ENCODE data around the gene FCHO2.
"Not testable (repeated sequence)": the region's sequence is repeated elsewhere in the genome, so short reads cannot be mapped to it uniquely, and the experiment has no call there.

The FCHO2 gene

DNA sequence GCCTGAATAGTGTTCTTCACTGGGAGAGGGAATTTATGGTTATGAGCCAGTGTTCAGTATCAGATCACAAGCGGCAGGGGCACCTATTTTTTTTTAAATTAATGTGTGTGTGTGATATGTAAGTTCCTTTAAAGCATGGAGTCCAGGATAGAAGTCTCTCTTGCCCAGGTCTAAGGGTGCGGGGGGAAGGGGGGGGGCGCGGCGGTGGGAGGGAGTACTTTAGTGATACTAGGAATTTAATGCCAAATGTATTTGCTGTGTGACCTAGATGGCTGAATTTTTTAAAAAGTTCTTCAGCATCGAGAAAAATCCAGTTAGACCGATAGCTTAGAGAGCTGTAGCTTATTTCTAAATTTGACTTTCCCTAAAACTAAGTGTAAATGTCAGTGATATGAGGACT, 1.5 kb upstream of the FCHO2 start:
- DNase-seq: no peak
- intact Hi-C loops (cut with DNase I): loop anchor here (10.0 kb wide), 2 partner anchors 100 to 130 kb away; no protein-coding TSS in a partner anchor

DNA sequence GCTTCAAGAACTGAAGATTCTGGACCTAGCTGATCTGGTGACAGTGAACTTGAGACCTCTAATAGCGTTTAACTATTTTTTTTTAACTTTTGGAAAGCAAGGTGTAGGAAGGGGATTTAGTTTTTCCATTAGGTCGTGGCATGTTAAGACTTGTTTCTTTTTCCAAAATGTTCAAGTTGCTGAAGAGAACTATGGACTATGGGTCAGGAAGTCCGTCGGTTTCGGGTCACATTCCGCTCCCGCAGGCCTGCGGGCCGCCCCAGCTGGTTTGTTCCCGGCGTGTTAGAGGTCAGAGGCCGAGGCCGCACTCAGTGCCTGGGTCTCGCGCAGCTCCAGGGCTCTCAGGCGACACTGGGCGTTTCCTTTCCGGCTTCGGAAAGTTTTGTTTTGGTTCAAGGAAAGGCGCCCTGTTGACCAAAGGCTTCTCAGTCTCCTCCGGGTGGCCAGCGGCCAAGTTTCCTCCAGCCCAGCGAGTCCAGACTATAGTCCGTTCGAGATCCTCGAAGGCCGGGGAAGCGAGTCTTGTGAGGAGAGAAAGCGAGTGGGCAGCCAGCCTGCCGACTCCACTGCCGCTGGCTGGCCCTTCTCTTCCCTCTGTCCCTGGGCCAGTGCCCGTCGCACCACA, 586 bp upstream of the FCHO2 start:
- DNase-seq: no peak
- intact Hi-C loops (cut with DNase I): loop anchor here (10.0 kb wide), 2 partner anchors 100 to 130 kb away; no protein-coding TSS in a partner anchor

DNA sequence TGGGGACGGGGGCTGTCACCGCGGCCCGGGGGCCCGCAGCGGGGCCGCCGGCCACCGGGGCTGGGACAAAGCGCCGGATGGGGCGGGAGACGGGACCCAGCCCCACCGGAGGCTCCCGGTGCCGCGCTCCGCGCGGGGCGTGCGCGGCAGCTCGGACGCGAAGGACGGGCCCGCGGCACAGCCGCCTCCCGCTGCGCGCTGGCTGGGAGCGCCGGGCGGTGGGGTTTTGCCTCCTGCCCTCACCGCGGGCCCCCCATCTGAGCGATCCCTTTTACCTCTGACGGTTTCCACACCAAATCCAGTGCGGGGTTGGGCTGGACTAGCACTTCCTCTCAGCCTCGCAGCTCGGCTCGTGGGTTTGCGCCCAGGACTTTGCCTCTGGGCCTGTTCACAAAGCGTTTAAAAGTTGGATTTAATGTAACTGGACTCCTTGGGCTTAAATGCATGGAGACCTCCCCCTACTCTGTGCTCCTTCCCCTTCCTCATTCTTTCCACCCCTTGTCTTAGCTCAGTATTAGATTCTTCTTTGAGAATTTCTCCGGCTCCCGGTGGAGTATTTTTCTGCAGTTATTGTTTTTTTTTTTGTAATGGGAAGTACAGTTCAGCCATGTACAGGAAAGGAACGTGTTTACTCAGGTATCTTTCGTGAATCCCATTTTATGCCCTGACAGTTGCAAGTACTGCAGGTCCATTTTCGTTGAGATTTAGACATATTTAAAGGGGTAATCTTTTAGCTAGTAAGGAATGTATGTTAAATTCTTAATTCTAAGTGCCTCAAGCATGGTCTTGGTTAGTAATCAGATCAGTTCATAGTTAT, 691 bp downstream of the FCHO2 start:
- DNase-seq: peak; percentile 18 to 76 (median 49)
- intact Hi-C loops (cut with DNase I): loop anchor here (10.0 kb wide), 2 partner anchors 102 to 128 kb away; no protein-coding TSS in a partner anchor

DNA sequence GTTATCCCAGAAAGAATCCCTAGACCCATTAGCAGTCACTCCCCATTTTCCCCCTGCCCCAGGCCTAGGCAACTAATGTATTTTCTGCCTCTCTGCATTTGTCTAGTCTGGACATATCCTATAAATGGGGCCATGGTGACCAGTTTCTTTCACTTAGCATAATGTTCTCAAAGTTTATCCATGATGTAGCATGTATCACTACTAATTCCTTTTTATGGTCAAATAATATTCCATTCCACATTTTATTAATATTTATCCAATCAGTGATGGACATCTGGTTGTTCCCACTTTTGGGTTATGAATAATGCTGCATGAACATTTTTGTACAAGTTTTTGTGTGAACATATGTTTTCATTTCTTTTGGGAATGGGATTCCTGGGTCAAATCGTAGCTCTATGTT, 1.5 kb downstream of the FCHO2 start:
- DNase-seq: no peak
- intact Hi-C loops (cut with DNase I): loop anchor here (10.0 kb wide), 2 partner anchors 103 to 127 kb away; no protein-coding TSS in a partner anchor

DNA sequence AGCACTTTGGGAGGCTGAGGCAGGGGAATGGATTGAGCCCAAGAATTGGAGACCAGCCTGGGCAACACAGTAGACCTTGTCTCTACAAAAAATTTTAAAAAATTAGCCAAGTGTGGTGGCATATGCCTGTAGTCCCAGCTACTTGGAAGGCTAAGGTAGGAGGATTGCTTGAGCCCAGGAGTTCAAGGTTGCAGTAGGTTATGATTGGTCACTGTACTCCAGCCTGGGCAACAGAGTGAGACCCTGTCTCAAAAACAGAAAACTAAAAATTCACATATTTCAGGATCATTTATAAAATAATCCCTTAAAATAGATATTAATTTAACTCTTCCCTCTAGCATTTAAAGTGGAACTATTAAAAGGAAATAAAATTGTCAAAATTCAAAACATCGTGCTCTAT, 3.4 kb downstream of the FCHO2 start:
- DNase-seq: no peak
- intact Hi-C loops (cut with DNase I): loop anchor here (10.0 kb wide), 2 partner anchors 104 to 126 kb away; no protein-coding TSS in a partner anchor

DNA sequence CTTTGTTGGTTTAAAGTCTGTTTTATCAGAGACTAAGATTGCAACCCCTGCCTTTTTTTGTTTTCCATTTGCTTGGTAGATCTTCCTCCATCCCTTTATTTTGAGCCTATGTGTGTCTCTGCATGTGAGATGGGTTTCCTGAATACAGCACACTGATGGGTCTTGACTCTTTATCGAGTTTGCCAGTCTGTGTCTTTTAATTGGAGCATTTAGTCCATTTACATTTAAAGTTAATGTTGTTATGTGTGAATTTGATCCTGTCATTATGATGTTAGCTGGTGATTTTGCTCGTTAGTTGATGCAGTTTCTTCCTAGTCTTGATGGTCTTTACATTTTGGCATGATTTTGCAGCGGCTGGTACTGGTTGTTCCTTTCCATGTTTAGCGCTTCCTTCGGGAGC, 18.6 kb downstream of the FCHO2 start:
- intact Hi-C loops (cut with DNase I); DNase-seq: not testable (repeated sequence)

DNA sequence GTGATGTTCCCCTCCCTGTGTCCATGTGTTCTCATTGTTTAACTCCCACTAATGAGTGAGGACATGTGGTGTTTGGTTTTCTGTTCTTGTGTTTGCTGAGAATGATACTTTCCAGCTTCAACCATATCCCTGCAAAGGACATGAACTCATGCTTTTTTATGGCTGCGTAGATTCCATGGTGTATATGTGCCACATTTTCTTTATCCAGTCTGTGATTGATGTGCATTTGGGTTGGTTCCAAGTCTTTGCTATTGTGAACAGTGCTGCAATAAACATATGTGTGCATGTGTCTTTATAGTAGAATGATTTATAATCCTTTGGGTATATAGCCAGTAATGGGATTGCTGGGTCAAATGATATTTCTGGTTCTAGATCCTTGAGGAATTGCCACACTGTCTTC, 21.0 kb downstream of the FCHO2 start:
- intact Hi-C loops (cut with DNase I): not testable (repeated sequence)

DNA sequence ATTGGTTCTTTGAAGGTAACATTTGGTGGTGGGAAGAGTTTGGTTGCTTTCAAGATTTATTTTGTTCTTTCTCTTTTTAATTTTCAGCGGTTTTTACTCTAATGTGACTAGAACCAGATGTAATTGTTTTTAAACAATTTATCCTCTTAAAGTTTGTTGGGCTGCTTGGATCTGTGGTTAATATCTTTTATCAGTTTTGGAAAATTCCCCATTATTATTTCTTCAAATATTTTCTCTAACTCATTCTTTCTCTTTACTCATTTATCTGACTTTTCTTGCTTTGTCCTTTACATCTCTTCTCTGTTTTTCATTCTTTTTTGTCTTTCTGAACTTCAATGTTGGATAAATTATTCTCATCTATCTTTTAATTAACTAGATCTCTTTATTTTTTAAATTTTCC, 29.9 kb downstream of the FCHO2 start:
- no peak for DNase-seq
- intact Hi-C loops (cut with DNase I): no loop called here

More for the DNA sequence above, 21.0 kb downstream of the FCHO2 start:
- not testable (repeated sequence) for DNase-seq

DNA sequence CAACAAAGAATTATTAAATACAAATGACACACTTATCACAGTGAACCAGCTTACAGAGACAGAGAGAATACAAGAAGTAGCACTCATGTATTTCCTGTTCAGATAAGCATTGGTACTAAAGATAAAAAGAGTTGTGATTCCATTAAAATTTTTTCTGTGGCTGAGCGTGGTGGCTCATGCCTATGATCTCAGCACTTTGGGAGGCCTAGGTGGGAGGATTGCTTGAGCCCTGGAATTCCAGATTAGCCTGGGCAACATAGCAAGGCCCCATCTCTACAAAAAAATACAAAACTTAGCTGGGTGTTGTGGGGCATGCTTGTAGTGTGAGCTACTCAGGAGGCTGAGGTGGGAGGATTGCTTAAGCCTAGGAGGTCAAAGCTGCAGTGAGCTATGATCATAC, 32.9 kb downstream of the FCHO2 start:
- intact Hi-C loops (cut with DNase I): no loop called here
- no peak for DNase-seq

DNA sequence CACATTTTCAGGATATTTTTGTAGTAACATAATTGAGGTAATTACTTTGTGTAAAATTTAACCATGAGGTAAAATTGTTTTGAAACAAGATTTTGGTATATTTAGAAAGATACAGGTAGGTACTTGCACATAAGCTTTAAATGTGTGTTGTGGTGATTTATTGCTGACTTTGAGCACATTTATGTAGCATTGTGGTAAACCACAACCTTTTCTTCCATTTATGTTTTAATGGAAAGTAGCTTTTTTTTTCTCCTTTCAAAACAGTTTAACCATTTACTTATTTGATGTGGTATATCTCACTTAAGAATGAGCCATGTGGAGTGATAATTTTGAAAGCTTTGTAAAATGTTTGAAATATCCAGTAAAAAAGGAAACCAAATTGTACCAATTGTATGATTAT, 35.6 kb downstream of the FCHO2 start:
- intact Hi-C loops (cut with DNase I): no loop called here
- no peak for DNase-seq

DNA sequence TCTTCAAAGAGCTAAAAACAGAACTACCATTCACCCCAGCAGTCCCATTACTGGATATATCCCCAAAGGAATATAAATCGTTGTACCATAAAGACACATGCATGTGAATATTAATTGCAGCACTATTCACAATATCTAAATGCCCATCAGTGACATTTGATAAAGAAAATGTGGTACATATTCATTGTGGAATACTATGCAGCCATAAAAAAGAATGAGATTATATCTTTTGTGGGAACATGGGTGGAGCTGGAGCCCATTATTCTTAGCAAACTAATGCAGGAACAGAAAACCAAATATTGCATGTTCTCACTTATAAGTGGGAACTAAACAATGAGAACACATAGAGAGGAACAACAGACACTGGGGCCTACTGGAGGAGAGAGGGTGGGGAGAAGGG, 38.7 kb downstream of the FCHO2 start:
- intact Hi-C loops (cut with DNase I): no loop called here
- DNase-seq: no peak

DNA sequence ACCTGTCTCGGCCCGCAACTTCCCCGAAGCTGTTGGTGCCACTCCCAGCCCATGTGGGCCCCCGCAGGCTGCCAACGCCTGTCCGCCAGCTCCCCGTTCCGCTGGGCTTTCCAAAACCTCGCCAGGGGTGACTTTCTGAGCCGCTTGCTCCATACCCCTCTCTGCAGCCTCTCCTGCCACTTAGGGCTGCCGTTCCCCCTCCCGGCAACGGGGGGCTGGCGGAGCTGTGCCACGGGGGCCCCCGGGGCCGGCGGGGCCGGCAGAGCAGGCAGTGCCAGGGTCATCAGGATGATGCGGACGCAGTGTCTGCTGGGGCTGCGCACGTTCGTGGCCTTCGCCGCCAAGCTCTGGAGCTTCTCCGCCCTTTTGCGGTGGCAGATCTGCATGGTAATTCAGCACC, 40.8 kb downstream of the FCHO2 start:
- intact Hi-C loops (cut with DNase I): no loop called here
- no peak for DNase-seq

DNA sequence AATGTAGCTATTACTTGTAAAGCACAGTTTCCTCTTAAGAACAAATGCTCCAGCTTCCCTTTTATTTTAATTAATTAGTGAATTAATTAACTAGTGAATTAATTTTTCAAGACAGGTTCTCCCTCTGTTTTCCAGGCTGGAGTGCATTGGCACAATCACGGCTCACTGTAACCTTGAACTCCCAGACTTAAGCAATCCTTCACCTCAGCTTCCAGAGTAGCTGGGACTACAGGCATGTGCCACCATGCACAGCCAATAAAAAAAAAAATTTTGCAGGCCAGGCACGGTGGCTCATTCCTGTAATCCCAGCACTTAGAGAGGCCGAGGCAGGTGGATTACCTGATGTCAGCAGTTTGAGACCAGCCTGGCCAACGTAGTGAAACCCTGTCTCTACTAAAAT, 44.1 kb downstream of the FCHO2 start:
- no peak for DNase-seq
- intact Hi-C loops (cut with DNase I): no loop called here

DNA sequence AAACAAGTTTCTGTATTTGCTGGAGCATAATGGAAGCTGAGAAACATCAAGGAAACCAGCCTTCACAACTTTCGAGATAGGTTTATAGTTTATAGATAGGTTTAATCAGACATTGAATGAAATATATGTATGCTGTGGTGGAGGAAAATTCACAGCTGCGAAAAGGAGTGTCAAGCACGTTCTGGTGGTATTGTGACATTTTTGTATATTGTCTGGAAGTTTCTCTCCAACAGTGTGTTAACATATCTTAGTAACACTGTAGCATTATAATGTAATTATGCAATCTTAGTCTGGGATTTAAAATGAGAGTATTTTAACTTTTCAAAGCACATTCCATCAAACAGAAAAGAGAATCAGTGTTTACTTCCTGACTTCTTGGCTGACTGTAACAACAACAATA, 50.0 kb downstream of the FCHO2 start:
- intact Hi-C loops (cut with DNase I): no loop called here
- no peak for DNase-seq

DNA sequence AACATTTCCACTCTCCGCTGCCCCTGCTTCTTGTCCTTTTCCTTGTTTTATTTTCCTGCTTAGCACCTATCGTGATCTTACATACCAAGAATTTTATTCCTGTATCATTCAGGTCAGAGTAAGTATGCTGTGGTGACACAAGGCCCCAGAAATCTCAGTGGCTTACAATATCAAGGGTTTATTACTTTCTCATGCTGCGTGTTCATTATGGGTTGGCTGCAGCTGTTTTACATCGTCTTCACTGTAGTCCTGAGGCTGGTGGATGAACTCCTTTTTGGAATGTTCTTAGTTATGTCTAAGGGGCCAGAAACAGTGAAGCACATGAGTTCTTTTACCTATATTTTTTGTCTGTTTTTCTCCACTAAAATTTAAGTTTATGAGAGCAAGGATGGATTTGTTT, 51.2 kb downstream of the FCHO2 start:
- no peak for DNase-seq
- intact Hi-C loops (cut with DNase I): no loop called here

DNA sequence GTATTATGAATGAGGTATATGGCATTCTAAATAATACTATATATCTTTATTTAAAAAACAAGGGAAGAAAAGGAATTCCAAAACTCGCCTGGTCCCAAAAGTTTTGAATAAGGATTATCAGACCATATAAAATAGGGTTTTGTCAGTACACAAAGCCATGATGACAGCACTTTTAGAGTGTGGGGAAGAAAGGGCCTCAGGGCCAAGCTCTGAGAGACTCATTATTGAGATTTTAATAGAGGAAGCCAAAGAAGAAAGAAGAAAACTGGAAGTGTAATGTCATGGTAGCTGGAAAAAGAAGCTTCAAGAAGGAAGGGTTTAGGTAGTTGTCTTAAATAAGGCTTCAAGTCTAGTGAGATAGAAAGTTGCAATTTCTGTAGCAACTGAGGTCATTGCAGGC, 53.0 kb downstream of the FCHO2 start:
- intact Hi-C loops (cut with DNase I): no loop called here

DNA sequence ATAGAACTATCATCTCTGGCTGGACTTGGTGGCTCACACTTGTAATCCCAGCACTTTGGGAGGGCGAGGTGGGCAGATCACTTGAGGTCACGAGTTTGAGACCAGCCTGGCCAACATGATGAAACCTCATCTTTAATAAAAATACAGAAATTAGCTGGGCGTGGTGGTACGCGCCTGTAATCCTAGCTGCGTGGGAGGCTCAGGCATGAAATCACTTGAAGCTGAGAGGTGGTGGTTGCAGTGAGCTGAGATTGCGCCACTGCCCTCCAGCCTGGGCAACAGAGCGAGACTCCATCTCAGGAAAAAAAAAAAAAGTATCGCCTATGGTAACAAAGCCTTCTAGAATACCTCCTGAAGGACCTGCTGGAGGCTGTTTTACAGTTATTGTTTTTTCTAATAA, 55.8 kb downstream of the FCHO2 start:
- DNase-seq; intact Hi-C loops (cut with DNase I): not testable (repeated sequence)

More for the DNA sequence above, 53.0 kb downstream of the FCHO2 start:
- DNase-seq: no peak

DNA sequence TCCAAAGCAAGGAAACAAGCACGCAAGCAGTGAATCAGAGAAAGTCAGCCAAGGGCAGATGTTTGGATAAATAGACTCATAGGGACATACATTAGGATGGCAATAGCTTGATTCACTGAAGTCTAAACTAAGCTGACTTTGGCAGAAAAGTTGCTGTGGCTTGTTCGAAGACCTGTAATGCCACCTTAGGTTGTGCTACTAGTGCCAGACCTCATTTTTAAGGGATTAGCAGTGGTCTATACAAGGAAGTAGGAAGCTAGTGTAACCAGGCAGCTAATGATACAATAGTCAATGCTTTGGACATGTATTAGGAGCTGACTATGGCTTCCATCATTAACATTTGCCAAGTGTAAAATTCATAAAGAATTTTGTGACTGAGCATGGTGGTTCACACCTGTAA, 63.1 kb downstream of the FCHO2 start:
- intact Hi-C loops (cut with DNase I): no loop called here
- no peak for DNase-seq

DNA sequence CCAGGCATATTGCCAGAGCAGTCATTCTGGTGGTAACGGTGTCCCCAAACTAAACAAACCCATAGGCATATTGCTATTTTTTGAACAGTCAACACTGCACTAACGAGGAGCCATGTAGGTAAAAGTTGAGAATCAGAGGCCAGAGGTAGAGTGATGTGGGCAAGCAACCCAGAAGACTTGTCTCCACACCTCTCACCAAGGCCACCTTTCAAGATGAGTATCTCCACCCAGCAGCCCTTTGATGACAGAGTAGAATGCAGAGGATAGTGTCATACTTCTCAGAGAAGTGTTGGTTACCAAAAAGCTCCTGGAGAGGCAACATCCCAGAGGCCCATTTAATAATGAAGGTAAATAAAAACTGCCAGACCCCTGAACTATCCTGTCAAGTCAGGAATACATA, 63.9 kb downstream of the FCHO2 start:
- intact Hi-C loops (cut with DNase I): no loop called here
- DNase-seq: no peak

DNA sequence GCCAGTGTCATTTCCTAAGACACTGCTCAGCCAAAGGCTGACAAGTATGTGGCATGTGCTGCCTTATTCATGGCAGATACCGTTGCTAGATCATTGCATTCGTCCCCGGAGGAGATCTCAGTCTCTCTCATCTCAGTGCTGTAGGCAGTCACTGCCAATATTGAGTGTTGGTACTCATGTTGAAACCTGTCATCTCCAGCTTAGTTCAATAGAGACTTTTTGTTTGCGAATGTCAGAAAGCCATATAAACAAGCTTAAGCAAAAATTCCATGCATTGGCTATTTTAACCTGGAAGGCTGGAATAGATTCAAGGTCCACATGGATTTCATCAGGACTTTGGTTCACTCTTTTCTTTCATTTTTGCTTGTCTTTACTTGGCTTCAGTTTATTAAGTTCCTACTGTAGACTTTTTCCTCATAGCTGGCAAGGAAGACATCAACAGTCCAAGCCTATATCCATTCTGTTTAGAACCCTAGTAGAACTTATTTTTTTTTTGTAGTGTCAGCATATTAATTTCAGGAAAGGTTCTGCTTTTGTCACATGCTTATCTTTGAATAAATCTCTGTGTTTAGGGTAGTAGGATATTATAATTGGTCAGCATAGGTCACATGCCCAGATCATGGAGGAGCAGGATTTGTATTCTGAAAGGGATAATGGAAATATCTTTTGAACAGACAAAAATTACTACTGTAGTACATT, 66.8 kb downstream of the FCHO2 start:
- no peak for DNase-seq
- intact Hi-C loops (cut with DNase I): no loop called here
